Progenitor cell of endocrine pancreas (in vitro differentiated cells): ENCODE data around the gene DHX58. TPM values are rescaled to one million over a fixed set of nuclear protein-coding genes. Genes with fewer than 3 reads are reported as not detected.

ENCODE experiments used
- DNase-seq: peaks from one replicate; pipeline ENCODE4 v3.0.0; 2021; ENCODE audit warnings: low spot score; ENCODE audit not compliant: unreplicated experiment
- H3K27ac Mint-ChIP-seq: 2 replicates; pipeline ENCODE4 v1.8.0; 2021; ENCODE audit warnings: mild to moderate bottlenecking, moderate library complexity, mixed read lengths
- H3K27me3 Mint-ChIP-seq: 2 replicates; pipeline ENCODE4 v1.8.0; 2021; ENCODE audit warnings: mixed read lengths
- H3K36me3 Mint-ChIP-seq: 2 replicates; pipeline ENCODE4 v1.8.0; 2022; ENCODE audit warnings: mixed read lengths; ENCODE audit not compliant: insufficient read depth
- H3K4me1 Mint-ChIP-seq: 2 replicates; pipeline ENCODE4 v1.8.0; 2021; ENCODE audit warnings: low read depth, mixed read lengths
- H3K4me3 Mint-ChIP-seq: 2 replicates; pipeline ENCODE4 v1.8.0; 2021; ENCODE audit warnings: low read depth, mild to moderate bottlenecking, moderate library complexity, mixed read lengths
- H3K9me3 Mint-ChIP-seq: 2 replicates; pipeline ENCODE4 v1.8.0; 2021; ENCODE audit warnings: low read depth, mixed read lengths
- total RNA-seq: library from RNA; stranded (reverse); gene quantifications from 2 replicates; pipeline ENCODE4 v1.2.1, GENCODE V29; 2021
- TF ChIP-seq, protein P1 (sequence below): fragments of 200-600 bp; sonication (generic); IDR thresholded peaks from one replicate; pipeline ENCODE4 v1.5.0; 2021; ENCODE audit warnings: antibody characterized with exemption, mild to moderate bottlenecking; ENCODE audit not compliant: unreplicated experiment

Gene DHX58
- total RNA-seq, 1 donor from 2014 or later, result 0.43 TPM

DNA sequence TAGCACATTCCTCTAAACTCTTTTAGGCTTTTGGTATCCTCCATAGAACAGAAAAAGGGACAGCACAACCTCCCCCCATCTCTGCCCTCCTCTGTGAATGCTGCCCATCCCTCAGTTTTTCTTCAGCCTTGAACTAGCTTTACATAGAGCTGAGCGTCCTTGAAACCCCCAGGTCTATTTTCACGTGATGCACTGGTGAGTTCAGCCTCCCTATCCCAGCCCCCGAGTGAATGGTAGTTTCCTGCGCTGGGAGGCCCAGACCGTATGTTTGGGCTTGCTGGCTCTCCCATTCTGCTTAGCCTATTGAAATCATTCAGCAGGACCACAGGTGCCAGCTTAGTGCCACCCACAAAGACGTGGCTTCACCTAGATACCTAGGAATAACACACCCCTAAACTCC, 36.7 kb downstream of the DHX58 start:
- no peak overlapping the region for H3K4me3 Mint-ChIP-seq
- TF ChIP-seq, protein P1, sequence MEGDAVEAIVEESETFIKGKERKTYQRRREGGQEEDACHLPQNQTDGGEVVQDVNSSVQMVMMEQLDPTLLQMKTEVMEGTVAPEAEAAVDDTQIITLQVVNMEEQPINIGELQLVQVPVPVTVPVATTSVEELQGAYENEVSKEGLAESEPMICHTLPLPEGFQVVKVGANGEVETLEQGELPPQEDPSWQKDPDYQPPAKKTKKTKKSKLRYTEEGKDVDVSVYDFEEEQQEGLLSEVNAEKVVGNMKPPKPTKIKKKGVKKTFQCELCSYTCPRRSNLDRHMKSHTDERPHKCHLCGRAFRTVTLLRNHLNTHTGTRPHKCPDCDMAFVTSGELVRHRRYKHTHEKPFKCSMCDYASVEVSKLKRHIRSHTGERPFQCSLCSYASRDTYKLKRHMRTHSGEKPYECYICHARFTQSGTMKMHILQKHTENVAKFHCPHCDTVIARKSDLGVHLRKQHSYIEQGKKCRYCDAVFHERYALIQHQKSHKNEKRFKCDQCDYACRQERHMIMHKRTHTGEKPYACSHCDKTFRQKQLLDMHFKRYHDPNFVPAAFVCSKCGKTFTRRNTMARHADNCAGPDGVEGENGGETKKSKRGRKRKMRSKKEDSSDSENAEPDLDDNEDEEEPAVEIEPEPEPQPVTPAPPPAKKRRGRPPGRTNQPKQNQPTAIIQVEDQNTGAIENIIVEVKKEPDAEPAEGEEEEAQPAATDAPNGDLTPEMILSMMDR, result no peak
- H3K27me3 Mint-ChIP-seq, result peaks cover 46% of the 10 kb centered on the region
- DNase-seq, result no peak
- no peaks in the 10 kb centered on the region for H3K36me3 Mint-ChIP-seq
- peaks cover 1% of the 10 kb centered on the region for H3K4me1 Mint-ChIP-seq
- H3K27ac Mint-ChIP-seq, result no peak overlapping the region
- no peaks in the 10 kb centered on the region for H3K9me3 Mint-ChIP-seq

DNA sequence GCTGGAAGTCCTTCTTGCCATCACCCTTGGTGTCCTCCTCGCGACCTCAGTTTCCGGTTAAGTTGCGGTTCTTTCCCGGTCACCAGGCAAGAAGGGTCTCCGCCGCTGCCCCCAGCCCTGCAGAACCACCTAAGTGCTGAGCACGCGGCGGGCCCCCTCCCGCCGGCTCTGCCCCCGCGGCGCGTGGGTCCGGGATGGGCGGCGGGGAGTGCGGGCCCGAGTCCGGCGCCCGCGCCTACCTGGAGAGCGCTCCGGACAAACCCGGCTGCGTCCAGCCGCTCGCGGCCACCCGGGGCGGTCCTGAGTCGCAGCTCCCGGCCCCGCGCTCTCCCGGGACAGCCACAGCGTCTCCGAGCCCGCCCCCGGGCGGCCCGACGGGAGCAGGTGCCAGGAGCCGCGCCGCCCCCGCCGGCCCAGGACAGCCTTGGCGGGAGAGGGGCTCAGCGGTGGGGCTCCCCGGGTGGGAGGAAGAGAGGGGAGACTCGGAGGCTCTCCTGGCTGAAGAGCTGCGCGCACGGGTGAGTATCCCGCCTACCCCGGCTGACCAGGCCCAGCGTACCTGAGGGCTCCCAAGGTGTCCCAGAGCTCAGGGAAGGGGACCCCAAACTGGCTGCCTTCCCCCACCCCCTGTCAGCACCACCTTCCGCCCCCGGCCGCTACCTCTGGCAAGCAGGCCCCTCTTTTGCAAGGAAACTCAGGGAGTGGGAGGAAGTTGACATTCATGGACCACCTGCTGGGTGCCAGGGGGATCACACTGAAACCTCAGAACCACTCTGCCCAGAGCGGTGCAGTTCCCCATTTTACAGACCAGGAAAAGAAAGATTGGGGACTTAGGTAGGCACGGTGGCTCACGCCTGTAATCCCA, 40.0 kb downstream of the DHX58 start:
- TF ChIP-seq, protein P1, result peak; percentile 37
- peak overlapping the region; percentile 53 for H3K4me3 Mint-ChIP-seq
- H3K36me3 Mint-ChIP-seq, result no peaks in the 10 kb centered on the region
- no peaks in the 10 kb centered on the region for H3K9me3 Mint-ChIP-seq
- peaks cover 1% of the 10 kb centered on the region for H3K4me1 Mint-ChIP-seq
- H3K27ac Mint-ChIP-seq, result no peak overlapping the region
- peaks cover 48% of the 10 kb centered on the region for H3K27me3 Mint-ChIP-seq
- DNase-seq, result peak; percentile 46

GRCh38 chr17:42071810-42072209, 40.7 kb downstream of the DHX58 start:
- DNase-seq, result no peak
- no peak overlapping the region for H3K27ac Mint-ChIP-seq
- H3K9me3 Mint-ChIP-seq, result no peaks in the 10 kb centered on the region
- H3K36me3 Mint-ChIP-seq, result no peaks in the 10 kb centered on the region
- peaks cover 1% of the 10 kb centered on the region for H3K4me1 Mint-ChIP-seq
- peak overlapping the region; percentile 33 for H3K4me3 Mint-ChIP-seq
- peaks cover 48% of the 10 kb centered on the region for H3K27me3 Mint-ChIP-seq
- TF ChIP-seq, protein P1, result no peak

DNA sequence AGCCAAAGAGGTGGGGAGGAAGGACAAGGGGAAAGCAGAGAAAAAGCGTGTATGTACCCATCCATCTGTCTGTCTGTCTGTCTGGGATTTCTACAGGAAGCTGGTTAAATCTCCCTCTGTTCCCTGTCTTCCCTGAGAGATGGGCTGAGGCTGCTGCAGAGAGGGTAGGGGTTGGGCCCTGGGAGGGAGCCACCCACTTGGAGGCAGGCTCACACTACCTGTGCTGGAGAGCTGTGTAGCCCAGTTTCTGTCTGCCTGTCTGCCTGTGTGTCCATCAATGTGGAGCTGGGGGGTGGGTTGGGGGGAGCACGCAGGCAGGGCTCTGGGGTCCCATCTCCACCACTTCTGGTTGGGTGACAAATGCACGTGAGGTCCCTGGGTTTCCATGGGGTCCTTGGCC, 43.5 kb downstream of the DHX58 start:
- Mint-ChIP-seq H3K27me3 (peaks cover 45% of the 10 kb centered on the region), H3K9me3 (no peaks in the 10 kb centered on the region), H3K36me3 (no peaks in the 10 kb centered on the region), H3K27ac (no peak overlapping the region), H3K4me1 (peaks cover 1% of the 10 kb centered on the region), H3K4me3 (no peak overlapping the region)
- TF ChIP-seq, protein P1, result no peak
- DNase-seq, result no peak

- no peak overlapping the region for H3K4me3 Mint-ChIP-seq
- peak; percentile 68 for DNase-seq
- H3K4me1 Mint-ChIP-seq, result no peaks in the 10 kb centered on the region
- H3K36me3 Mint-ChIP-seq, result no peaks in the 10 kb centered on the region
- no peak overlapping the region for H3K27ac Mint-ChIP-seq
- TF ChIP-seq, protein P1, result peak; percentile 89
- H3K9me3 Mint-ChIP-seq, result no peaks in the 10 kb centered on the region
- peaks cover 41% of the 10 kb centered on the region for H3K27me3 Mint-ChIP-seq
These were observed 45.0 kb downstream of the DHX58 start for GRCh38 chr17:42067371-42068091.
